ENCODE measurements around the gene TCF4.

Gene TCF4

GRCh38 chr18:55353806-55354205 lies 234.2 kb downstream of the TCF4 start:
- no peak for DNase-seq (ENCODE audit: low read depth in 2 of 3, low spot score in 1 of 3)

DNA sequence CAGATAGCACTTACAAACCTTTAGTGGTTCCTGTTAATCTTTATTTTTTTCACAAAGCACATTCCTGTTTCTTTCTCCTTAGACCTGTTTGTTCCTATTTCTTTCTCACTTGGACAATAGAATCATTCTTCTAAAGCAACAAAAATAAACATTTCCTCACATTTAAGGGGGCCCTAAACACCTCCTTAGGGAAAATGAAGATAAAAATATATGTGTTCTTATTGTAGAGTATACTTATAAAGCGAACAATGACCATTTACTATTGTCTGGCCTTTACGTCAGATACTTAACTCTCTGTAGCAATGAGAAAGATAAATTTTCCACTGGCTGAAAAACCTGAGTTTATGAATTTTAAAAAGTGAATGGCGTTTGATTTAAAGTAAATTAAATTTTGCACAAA lies 234.6 kb downstream of the TCF4 start:
- DNase-seq (ENCODE audit: low read depth in 2 of 3, low spot score in 1 of 3) = no peak

GRCh38 chr18:55351980-55352714 lies 235.8 kb downstream of the TCF4 start:
- DNase-seq (ENCODE audit: low read depth in 2 of 3, low spot score in 1 of 3) = no peak

DNA sequence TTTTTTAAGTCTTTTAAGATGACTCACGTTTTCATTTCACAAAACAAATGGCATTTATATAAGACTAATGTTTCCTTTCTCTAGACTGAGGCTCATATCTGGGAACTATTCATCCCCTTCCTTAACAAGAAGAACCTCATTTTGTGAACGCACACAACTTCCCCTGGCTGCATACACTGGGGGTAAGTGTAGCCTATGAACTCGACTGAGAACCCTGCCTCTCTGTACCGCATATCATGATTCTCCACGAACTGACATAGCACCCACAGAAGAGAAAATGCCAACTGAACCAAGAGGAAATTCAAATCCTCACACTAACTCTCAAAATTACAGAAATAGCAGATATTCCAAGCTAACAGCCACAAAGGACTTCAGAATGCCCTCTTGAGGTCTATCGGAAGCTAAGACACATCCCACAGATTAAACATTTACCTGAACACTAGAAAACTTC lies 236.7 kb downstream of the TCF4 start:
- no peak for DNase-seq (ENCODE audit: low read depth in 2 of 3, low spot score in 1 of 3)

DNA sequence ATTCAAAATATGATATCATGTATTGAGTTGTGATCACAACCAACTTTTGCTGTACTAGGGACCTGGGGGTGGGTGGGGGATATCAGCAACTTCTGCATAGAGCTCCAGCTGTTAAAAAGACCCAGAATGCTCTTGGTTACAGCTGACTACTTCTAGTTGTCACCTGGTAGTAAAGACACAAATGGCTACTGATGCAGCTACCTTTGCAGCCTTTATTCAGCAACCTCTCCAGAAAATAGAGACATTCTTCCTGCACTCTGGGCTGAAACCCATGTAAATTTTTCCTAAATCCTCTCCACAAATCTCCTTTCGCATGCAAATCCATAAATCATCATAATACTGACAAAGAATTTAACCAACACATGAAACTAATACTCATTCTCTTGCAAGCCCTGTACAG lies 238.3 kb downstream of the TCF4 start:
- no peak for DNase-seq (ENCODE audit: low read depth in 2 of 3, low spot score in 1 of 3)

- DNase-seq (ENCODE audit: low read depth in 2 of 3, low spot score in 1 of 3) = no peak
These were observed 240.8 kb downstream of the TCF4 start for GRCh38 chr18:55346961-55347740.

DNA sequence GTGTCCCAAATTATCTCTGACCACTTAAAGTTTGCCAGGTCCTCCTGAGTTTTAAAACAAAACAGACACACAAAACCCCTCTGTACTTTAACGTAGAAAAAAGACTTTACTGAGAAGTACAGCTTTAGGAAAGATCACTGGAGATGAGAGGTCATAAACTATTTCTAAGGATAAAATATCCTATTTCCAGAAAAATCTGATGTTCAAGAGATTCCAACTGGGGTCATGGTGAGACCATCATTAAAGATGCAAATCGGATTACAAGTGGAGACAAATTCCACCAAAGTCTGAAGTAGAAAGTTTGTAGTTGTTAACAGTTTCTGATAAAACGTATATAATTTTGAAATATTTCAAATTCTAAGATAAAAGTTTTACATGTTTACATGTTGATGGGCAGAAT lies 241.6 kb downstream of the TCF4 start:
- DNase-seq (ENCODE audit: low read depth in 2 of 3, low spot score in 1 of 3) = no peak

DNA sequence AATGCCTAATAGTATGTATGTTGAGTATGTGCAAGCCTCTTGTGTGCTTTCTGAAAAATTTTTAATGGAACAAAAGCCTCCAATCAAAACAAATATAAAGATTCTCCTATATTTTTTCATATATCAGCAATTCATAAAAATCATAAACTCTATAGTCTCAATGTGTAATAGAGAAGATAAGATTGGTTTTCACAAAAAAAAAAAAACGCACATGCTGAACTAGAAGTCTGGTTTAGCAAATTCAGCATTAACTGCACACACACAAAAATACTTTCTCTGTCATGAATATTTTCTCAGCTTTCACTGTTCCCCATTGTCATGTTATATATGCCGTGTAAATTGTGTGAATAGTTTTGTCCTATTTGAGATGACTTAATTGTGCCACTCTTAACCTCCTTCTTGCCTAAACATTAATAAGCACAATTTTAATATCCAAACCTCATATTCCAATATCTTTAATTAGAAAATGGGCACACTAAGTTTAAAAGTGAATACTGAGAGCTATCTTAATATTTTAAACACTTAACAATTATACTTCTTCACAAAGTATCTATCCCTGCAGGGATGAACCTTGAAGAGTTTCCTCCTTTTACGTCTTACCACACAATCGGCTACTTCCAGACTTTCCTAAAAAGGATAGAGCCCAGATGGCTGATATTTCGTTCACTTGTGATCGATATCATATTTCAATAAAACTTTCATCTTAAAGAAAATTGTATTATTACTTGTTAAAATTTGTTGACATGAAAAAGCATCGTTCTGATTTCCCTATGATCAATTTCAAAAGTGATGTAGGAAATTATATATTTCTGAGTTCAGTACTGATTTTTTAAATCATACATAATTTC lies 242.7 kb downstream of the TCF4 start:
- no peak for DNase-seq (ENCODE audit: low read depth in 2 of 3, low spot score in 1 of 3)

- DNase-seq (ENCODE audit: low read depth in 2 of 3, low spot score in 1 of 3) = no peak
These were observed 244.5 kb downstream of the TCF4 start for GRCh38 chr18:55343396-55344073.

- DNase-seq (ENCODE audit: low read depth in 2 of 3, low spot score in 1 of 3) = no peak
These were observed 247.0 kb downstream of the TCF4 start for GRCh38 chr18:55340998-55341397.

DNA sequence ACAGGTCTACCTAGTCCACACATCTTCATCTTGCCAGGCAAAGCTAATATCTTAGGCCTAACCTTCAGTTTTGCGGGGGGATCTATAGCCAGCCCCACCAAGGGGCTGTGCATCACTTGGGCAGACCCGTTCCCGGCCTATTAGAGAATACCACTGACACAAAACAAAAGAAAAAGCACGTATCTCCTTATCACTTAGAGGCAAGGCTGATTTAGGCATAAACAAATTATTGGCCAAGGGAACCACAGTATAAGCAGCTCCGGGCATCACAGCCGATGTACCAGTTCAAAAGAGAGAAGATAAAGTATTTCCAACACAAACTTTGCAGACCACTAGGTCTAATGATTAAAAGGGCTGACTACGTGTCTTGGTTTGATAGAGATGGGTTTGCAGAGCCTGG lies 248.0 kb downstream of the TCF4 start:
- DNase-seq (ENCODE audit: low read depth in 2 of 3, low spot score in 1 of 3) = no peak

DNA sequence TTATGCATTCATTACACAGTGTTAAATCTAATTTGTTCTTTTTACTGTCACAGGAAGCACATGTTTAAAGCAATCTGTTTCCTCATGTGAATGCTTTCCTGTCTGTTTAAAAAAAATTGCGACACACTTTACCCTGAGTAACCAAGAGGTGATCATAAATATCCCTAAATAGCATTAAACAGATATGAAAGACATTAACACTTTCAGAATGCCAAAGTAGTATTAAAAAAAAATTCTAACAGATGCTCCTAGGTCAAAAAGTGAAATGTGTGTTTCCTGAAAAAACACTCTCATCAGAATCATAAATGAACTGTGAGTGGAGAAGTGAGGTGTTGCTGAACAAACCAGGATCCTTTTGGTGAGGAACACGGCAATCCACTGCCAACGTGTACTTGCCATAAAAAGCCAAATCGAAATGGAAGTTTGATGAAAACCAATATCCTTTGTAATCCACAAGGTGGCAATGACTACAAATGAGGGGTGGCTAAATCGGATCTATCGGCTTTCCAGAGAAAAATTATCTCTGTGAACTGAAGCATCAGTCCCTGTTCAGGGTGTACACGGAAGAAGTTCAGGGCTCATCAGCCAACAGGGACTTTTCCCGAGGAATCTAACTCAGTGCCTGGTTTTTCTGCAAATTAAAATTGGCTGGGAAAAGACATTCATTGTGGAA lies 248.9 kb downstream of the TCF4 start:
- DNase-seq (ENCODE audit: low read depth in 2 of 3, low spot score in 1 of 3) = no peak

GRCh38 chr18:55337908-55338521 lies 250.0 kb downstream of the TCF4 start:
- no peak for DNase-seq (ENCODE audit: low read depth in 2 of 3, low spot score in 1 of 3)

- DNase-seq (ENCODE audit: low read depth in 2 of 3, low spot score in 1 of 3) = no peak
These were observed 250.9 kb downstream of the TCF4 start for GRCh38 chr18:55337138-55337537.

GRCh38 chr18:55336438-55337100 lies 251.4 kb downstream of the TCF4 start:
- no peak for DNase-seq (ENCODE audit: low read depth in 2 of 3, low spot score in 1 of 3)

DNA sequence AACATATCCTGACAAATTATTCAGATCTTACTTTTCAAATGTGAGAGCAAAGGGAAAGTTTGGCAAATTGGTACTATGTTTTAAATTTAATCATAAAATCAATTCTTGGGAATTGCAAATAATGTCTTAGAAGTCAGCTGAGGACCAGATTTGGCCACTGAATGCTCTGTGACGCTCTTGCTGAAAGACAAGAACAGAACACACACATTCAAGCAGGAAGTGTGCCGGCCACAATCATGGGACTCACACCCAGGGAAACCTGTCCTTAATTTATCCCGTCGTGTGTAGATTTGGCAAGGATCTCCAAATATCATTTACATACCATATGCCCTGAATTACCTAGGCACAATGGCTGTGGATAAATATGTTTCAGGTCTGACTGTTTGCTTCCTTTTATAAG lies 253.1 kb downstream of the TCF4 start:
- DNase-seq (ENCODE audit: low read depth in 2 of 3, low spot score in 1 of 3) = no peak

DNA sequence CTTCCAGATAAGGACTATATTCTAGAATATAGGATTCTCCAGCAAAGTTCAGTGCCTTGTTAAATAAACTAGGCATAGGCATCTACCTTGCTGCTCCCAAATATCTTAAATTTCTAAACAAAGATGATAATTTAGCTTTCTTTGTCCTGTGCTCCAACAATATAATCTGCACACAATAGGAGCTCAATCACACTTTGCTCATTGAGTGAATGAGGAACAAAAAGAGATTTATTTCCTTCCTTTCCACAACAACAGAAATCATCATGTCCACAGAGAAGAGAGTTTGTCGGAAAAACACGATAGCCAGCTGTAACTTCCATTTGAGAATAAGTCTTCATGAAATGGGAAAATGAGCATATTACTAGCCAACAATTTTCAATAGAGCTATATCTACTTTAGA lies 256.7 kb downstream of the TCF4 start:
- DNase-seq (ENCODE audit: low read depth in 2 of 3, low spot score in 1 of 3) = no peak

- no peak for DNase-seq (ENCODE audit: low read depth in 2 of 3, low spot score in 1 of 3)
These were observed 259.7 kb downstream of the TCF4 start for GRCh38 chr18:55328301-55328700.

GRCh38 chr18:55327454-55327853 lies 260.5 kb downstream of the TCF4 start:
- no peak for DNase-seq (ENCODE audit: low read depth in 2 of 3, low spot score in 1 of 3)

DNA sequence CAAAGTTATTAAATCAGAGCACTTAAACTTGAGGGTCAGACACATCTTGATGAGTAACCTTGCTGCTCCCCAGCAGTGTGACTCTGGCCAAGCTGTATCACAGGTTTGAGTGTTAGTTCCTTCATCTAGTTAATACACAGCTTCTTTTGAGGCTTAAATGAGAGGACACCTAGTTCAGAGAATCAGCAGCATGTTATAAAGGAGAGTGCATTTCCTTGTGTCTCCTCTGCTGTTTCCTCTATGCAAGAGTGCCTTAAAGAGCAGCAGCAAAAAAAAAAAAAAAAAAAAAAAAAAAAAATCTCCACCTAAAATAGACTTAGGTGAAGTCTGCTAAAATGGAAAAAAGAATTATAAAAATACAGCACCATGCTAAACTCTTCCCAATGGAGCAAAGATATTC lies 261.9 kb downstream of the TCF4 start:
- DNase-seq (ENCODE audit: low read depth in 2 of 3, low spot score in 1 of 3) = no peak

Data from stimulated activated CD4-positive, alpha-beta T cell treated with anti-CD3 and anti-CD28 coated beads, Interleukin-12 subunit alpha, Interleukin-12 subunit beta, amount 100 ng/mL, for 48 hours (primary cell).